ENCODE results near the gene FMN1.

Gene FMN1

GRCh38 chr15:32803631-32804030 is 390.9 kb downstream of the FMN1 start:
- no peak for TF ChIP-seq CTCF (conservative IDR thresholded peaks at IDR 0.05; ENCODE audit: low read depth, low read length)

GRCh38 chr15:32802286-32802936 is 392.1 kb downstream of the FMN1 start:
- Histone ChIP-seq H3K27ac (peak overlapping the region; percentile 54), H2AFZ (ENCODE audit: low read depth) (no peak overlapping the region), H3K79me2 (ENCODE audit: insufficient read depth, low read depth) (no peaks in the 10 kb centered on the region), H3K27me3 (ENCODE audit: insufficient read depth, low read depth) (no peaks in the 10 kb centered on the region), H3K4me2 (peak overlapping the region; percentile 58), H3K4me1 (ENCODE audit: low read depth, poor library complexity, severe bottlenecking) (peaks cover 39% of the 10 kb centered on the region), H3K9ac (peak overlapping the region; percentile 12; the same call in 1 of the 2 replicates), H3K4me3 (IDR thresholded peaks at IDR 0.05; ENCODE audit: insufficient read depth, low read depth, low read length) (no peak overlapping the region), H4K20me1 (ENCODE audit: insufficient read depth) (no peaks in the 10 kb centered on the region), H3K36me3 (ENCODE audit: insufficient read depth) (no peaks in the 10 kb centered on the region)
- TF ChIP-seq CTCF (conservative IDR thresholded peaks at IDR 0.05; ENCODE audit: low read depth, low read length) = no peak

More at GRCh38 chr15:32803631-32804030, 390.9 kb downstream of the FMN1 start:
- no peak overlapping the region for H3K9ac ChIP-seq
- no peak overlapping the region for H3K27ac ChIP-seq
- H3K36me3 ChIP-seq (ENCODE audit: insufficient read depth) = no peaks in the 10 kb centered on the region
- H4K20me1 ChIP-seq (ENCODE audit: insufficient read depth) = no peaks in the 10 kb centered on the region
- no peak overlapping the region for H2AFZ ChIP-seq (ENCODE audit: low read depth)
- no peaks in the 10 kb centered on the region for H3K27me3 ChIP-seq (ENCODE audit: insufficient read depth, low read depth)
- H3K79me2 ChIP-seq (ENCODE audit: insufficient read depth, low read depth) = no peaks in the 10 kb centered on the region
- no peak overlapping the region for H3K4me2 ChIP-seq
- H3K4me3 ChIP-seq (IDR thresholded peaks at IDR 0.05; ENCODE audit: insufficient read depth, low read depth, low read length) = no peak overlapping the region
- H3K4me1 ChIP-seq (ENCODE audit: low read depth, poor library complexity, severe bottlenecking) = peaks cover 39% of the 10 kb centered on the region

- TF ChIP-seq CTCF (conservative IDR thresholded peaks at IDR 0.05; ENCODE audit: low read depth, low read length) = no peak
- Histone ChIP-seq H3K27me3 (ENCODE audit: insufficient read depth, low read depth) (no peaks in the 10 kb centered on the region), H3K4me1 (ENCODE audit: low read depth, poor library complexity, severe bottlenecking) (peaks cover 39% of the 10 kb centered on the region), H3K36me3 (ENCODE audit: insufficient read depth) (no peaks in the 10 kb centered on the region), H3K4me2 (peak overlapping the region; percentile 58; the same call in 1 of the 2 replicates), H4K20me1 (ENCODE audit: insufficient read depth) (no peaks in the 10 kb centered on the region), H3K27ac (no peak overlapping the region), H3K9ac (no peak overlapping the region), H3K4me3 (IDR thresholded peaks at IDR 0.05; ENCODE audit: insufficient read depth, low read depth, low read length) (no peak overlapping the region), H3K79me2 (ENCODE audit: insufficient read depth, low read depth) (no peaks in the 10 kb centered on the region), H2AFZ (ENCODE audit: low read depth) (no peak overlapping the region)
Observed at GRCh38 chr15:32799936-32800535, 394.5 kb downstream of the FMN1 start.

- Histone ChIP-seq H2AFZ (ENCODE audit: low read depth) (no peak overlapping the region), H3K27ac (no peak overlapping the region), H3K4me2 (no peak overlapping the region), H3K9ac (no peak overlapping the region), H3K36me3 (ENCODE audit: insufficient read depth) (no peaks in the 10 kb centered on the region), H4K20me1 (ENCODE audit: insufficient read depth) (no peaks in the 10 kb centered on the region), H3K79me2 (ENCODE audit: insufficient read depth, low read depth) (no peaks in the 10 kb centered on the region), H3K4me3 (IDR thresholded peaks at IDR 0.05; ENCODE audit: insufficient read depth, low read depth, low read length) (no peak overlapping the region), H3K4me1 (ENCODE audit: low read depth, poor library complexity, severe bottlenecking) (peaks cover 18% of the 10 kb centered on the region), H3K27me3 (ENCODE audit: insufficient read depth, low read depth) (no peaks in the 10 kb centered on the region)
- no peak for TF ChIP-seq CTCF (conservative IDR thresholded peaks at IDR 0.05; ENCODE audit: low read depth, low read length)
Observed at GRCh38 chr15:32796856-32797255, 397.7 kb downstream of the FMN1 start.
